Nephron (organoid): Measurements from ENCODE around the gene AHCYL2.

ENCODE experiments used
- H3K27ac Mint-ChIP-seq, 3 experiments: 2 replicates each; pipeline ENCODE4 v1.8.0; 2020; ENCODE audit warnings: mixed read lengths in 3 of 3, mild to moderate bottlenecking in 2 of 3, moderate library complexity in 1 of 3
- H3K27me3 Mint-ChIP-seq: 2 replicates; pipeline ENCODE4 v1.8.0; 2021; ENCODE audit warnings: low read depth, mild to moderate bottlenecking, moderate library complexity, mixed read lengths
- H3K36me3 Mint-ChIP-seq: 2 replicates; pipeline ENCODE4 v1.8.0; 2020; ENCODE audit warnings: low read depth, mixed read lengths
- H3K4me1 Mint-ChIP-seq: 2 replicates; pipeline ENCODE4 v1.8.0; 2020; ENCODE audit warnings: mixed read lengths
- H3K4me3 Mint-ChIP-seq, 3 experiments: 2 replicates each; pipeline ENCODE4 v1.8.0; 2020; ENCODE audit warnings: mild to moderate bottlenecking in 3 of 3, mixed read lengths in 3 of 3, moderate library complexity in 2 of 3
- H3K9me3 Mint-ChIP-seq: 2 replicates; pipeline ENCODE4 v1.8.0; 2020; ENCODE audit warnings: mixed read lengths
- TF ChIP-seq, protein P1 (sequence below), 3 experiments: fragments of 200-600 bp; sonication (generic); IDR thresholded peaks; one replicate each; pipeline ENCODE4 v1.5.0; 2021; ENCODE audit warnings: antibody characterized with exemption in 3 of 3; ENCODE audit not compliant: unreplicated experiment in 3 of 3

The AHCYL2 gene

DNA sequence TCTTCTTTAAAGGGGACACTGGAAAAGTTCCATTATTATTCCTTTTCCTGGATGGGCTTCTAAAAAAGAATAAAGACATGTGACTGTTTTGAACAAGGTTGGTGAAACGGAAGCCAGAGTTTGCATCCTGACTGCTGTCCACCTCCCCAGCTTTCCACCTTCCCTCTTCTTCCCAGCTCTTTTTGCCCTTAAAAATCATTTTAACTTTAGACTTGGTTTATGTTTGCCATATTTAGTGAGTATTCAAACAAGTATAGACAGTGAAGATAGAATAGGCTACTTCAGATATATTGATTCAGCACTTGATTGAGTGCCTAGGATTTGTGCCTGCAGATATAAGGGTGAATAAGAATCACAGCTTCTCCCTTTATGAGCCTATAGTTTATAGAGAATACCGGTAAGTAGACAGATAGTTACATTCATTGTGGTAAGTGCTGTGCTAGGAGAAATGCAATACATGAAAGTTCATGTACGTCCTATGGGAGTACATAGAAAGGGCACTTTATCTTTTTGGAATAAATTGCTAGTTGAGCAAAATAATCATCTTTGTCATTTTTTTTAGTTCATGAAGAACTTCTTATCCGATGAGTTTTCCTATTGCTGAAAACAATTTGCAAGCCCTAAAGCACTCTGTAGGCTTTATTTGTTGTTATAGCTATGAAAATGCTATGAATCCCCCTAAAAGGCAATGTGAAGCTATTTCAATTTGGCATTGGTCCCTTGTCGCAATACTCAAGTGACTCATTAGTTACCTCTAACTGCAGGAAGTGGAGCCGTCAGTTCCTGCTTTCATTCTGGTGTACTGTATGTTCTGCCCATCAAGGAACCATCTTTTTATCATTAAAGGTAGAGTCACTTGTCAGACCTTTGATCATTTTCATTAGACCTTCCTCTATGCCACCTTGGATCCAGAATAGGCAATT is 152.2 kb downstream of the AHCYL2 start:
- Mint-ChIP-seq H3K9me3 (no peaks in the 10 kb centered on the region), H3K4me1 (peaks cover 10% of the 10 kb centered on the region), H3K4me3 (no peak overlapping the region), H3K27me3 (peaks cover 3% of the 10 kb centered on the region), H3K36me3 (peaks cover 3% of the 10 kb centered on the region), H3K27ac (no peak overlapping the region)
- TF ChIP-seq, protein P1, sequence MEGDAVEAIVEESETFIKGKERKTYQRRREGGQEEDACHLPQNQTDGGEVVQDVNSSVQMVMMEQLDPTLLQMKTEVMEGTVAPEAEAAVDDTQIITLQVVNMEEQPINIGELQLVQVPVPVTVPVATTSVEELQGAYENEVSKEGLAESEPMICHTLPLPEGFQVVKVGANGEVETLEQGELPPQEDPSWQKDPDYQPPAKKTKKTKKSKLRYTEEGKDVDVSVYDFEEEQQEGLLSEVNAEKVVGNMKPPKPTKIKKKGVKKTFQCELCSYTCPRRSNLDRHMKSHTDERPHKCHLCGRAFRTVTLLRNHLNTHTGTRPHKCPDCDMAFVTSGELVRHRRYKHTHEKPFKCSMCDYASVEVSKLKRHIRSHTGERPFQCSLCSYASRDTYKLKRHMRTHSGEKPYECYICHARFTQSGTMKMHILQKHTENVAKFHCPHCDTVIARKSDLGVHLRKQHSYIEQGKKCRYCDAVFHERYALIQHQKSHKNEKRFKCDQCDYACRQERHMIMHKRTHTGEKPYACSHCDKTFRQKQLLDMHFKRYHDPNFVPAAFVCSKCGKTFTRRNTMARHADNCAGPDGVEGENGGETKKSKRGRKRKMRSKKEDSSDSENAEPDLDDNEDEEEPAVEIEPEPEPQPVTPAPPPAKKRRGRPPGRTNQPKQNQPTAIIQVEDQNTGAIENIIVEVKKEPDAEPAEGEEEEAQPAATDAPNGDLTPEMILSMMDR (IDR thresholded peaks at IDR 0.05; ENCODE audit: unreplicated experiment in 3 of 3), result peak in 1 of 3 experiments; percentile 4

DNA sequence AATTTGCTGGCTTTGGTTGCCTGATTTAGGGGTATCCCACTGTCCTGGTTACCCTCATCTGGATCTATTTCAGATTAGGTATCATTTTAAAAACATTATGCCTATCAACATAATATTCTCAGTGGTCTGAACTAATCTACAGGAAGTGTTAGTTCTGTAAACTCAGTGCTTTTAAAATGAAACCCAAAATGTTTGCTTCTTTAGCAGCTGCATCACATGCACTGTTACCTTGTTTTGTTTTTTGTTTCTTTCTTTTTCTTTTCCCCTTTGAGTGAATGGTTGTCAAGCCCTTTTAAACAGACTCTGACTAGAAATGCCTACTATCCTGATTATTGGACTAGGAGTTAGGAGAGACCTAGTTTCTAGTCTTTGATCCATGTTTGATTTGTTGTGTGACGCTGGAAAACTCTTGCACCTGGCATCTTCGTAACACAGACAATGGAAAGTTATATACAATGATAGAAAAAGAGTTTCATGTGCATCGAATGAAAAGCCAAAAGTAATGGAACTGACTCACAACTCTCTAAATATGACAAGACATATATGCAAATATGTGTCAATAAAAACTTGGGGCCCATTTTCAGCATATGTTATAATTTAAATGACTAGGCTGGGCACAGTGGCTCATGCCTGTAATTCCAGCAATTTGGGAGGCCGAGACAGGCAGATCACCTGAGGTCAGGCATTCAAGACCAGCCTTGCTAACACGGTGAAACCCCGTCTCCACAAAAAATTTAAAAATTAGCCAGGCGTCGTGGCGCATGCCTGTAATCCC is 157.1 kb downstream of the AHCYL2 start:
- no peaks in the 10 kb centered on the region for H3K9me3 Mint-ChIP-seq
- H3K4me1 Mint-ChIP-seq, result no peaks in the 10 kb centered on the region
- TF ChIP-seq, protein P1 (IDR thresholded peaks at IDR 0.05; ENCODE audit: unreplicated experiment in 3 of 3), result no peak
- H3K36me3 Mint-ChIP-seq, result peaks cover 9% of the 10 kb centered on the region
- H3K27ac Mint-ChIP-seq, result no peak overlapping the region
- H3K27me3 Mint-ChIP-seq, result no peaks in the 10 kb centered on the region
- no peak overlapping the region for H3K4me3 Mint-ChIP-seq

DNA sequence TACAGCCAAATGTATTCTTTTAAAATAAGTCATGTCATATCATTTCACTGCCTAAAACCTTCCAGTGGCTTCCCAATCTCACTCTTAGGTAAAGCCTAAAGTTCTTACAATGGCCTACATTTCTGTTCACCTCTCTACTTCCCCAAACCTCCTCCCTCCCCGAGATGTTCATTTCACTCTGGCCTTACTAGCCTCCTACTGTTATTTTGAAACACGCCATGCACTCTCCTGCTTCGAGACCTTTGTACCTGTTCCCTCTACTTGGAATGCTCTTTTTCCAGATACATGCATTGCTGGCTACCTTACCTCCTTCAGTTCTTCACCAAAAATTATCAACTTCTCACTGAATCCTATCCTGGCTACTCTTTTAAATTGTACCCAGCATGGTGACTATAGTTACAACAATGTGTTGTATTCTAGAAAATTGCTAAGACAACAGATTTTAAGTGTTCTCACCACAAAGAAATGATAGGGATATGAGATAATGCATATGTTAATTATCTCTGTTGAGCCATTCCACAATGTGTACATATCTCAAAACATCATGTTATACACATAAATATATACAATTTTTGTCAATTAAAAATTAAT is 158.8 kb downstream of the AHCYL2 start:
- H3K4me3 Mint-ChIP-seq, result no peak overlapping the region
- TF ChIP-seq, protein P1 (IDR thresholded peaks at IDR 0.05; ENCODE audit: unreplicated experiment in 3 of 3), result no peak
- H3K4me1 Mint-ChIP-seq, result no peaks in the 10 kb centered on the region
- peaks cover 9% of the 10 kb centered on the region for H3K36me3 Mint-ChIP-seq
- no peaks in the 10 kb centered on the region for H3K9me3 Mint-ChIP-seq
- no peak overlapping the region for H3K27ac Mint-ChIP-seq
- no peaks in the 10 kb centered on the region for H3K27me3 Mint-ChIP-seq

DNA sequence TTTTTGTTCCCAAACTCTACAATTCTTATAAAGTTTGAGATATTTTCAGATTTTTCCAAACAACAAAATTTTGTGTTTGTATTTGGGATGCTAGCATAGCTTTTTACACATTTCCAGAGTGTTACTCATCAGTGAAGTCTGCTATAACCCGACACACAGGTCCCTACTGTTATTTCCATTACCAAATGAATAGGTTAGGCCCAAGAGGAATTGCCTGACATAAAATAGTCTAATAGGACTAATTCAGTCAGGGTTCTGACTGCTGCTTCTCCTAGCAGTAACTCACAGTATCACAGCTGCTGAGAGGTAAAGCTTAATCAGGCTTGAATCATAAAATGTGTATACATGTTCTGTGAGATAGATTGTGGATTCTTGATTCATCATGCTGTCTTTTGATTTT is 160.3 kb downstream of the AHCYL2 start:
- Mint-ChIP-seq H3K27me3 (no peaks in the 10 kb centered on the region), H3K4me3 (no peak overlapping the region), H3K4me1 (no peaks in the 10 kb centered on the region), H3K27ac (no peak overlapping the region), H3K9me3 (no peaks in the 10 kb centered on the region), H3K36me3 (peaks cover 9% of the 10 kb centered on the region)
- TF ChIP-seq, protein P1 (IDR thresholded peaks at IDR 0.05; ENCODE audit: unreplicated experiment in 3 of 3), result no peak

DNA sequence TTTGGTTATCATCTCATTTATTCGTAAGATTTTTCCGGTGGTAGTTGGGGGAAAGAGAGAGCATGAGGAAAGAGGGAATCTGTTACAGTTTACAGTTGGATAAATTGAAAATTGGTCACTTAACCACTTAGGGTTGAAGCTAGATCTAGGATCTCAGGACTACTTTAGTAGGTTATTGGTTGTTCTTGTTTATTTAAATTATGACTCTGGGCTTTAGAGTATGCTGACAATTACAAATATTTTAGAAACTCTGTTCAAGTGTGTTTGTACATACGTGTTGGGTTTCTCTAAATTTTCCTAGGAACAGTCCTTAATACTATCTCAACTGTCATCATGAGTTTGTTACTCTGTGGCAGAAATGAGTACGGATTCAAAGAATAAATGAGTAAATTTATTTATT is 160.8 kb downstream of the AHCYL2 start:
- Mint-ChIP-seq H3K4me1 (no peaks in the 10 kb centered on the region), H3K36me3 (peaks cover 9% of the 10 kb centered on the region), H3K9me3 (no peaks in the 10 kb centered on the region), H3K27me3 (no peaks in the 10 kb centered on the region), H3K27ac (no peak overlapping the region), H3K4me3 (no peak overlapping the region)
- TF ChIP-seq, protein P1 (IDR thresholded peaks at IDR 0.05; ENCODE audit: unreplicated experiment in 3 of 3), result no peak
